Thyroid gland (tissue), 4 donors: ENCODE results near the gene THBS1. TPM values are rescaled to one million over a fixed set of nuclear protein-coding genes. Genes with fewer than 3 reads are reported as not detected.

Experiments
- DNase-seq, 2 donors: peaks; one replicate each; pipeline ENCODE4 v3.0.0-alpha.2; 2019
- H3K27ac ChIP-seq, 3 donors: fragments of 200-600 bp; sonication (generic); 1 replicate in 2 of 3; 2 replicates in 1 of 3; pipeline ENCODE4 v1.5.1; 2016 to 2019; ENCODE audit warnings: mild to moderate bottlenecking in 1 of 3, moderate library complexity in 1 of 3
- H3K27me3 ChIP-seq: fragments of 200-600 bp; sonication (generic); one replicate; pipeline ENCODE4 v1.5.1; 2019
- H3K36me3 ChIP-seq, 2 donors: fragments of 200-600 bp; sonication (generic); one replicate each; pipeline ENCODE4 v1.5.1; 2016 to 2019
- H3K4me1 ChIP-seq, 2 donors: fragments of 200-600 bp; sonication (generic); one replicate each; pipeline ENCODE4 v1.5.1; 2017 to 2019
- H3K4me3 ChIP-seq, 3 donors: fragments of 200-600 bp; sonication (generic); replicated peaks in 1 of 3; 1 replicate in 2 of 3; 2 replicates in 1 of 3; pipeline ENCODE4 v1.5.1; 2016; ENCODE audit warnings: mild to moderate bottlenecking in 1 of 3
- H3K9me3 ChIP-seq: fragments of 200-600 bp; sonication (generic); one replicate; pipeline ENCODE4 v1.5.1; 2017
- POLR2A ChIP-seq, 2 donors: fragments of 450-650 bp; IDR thresholded peaks; one replicate each; pipeline ENCODE4 v1.6.1; 2017; ENCODE audit warnings: antibody characterized with exemption in 2 of 2, mild to moderate bottlenecking in 2 of 2, moderate library complexity in 1 of 2
- WGBS, 2 donors: methylation state at CpG; one replicate each; pipeline ENCODE4 v1.1.5; 2017; 5-methylcytosine and 5-hydroxymethylcytosine counted together
- intact Hi-C: fragments of 100-400 bp; cut with DNase I; formaldehyde crosslinking; loops from one replicate; pipeline ENCODE4 v1.15.1; 2023
- total RNA-seq, 4 donors: library from RNA; depleted of rRNA; stranded (reverse); fragments of >200 nt; gene quantifications; one replicate each; pipeline ENCODE4 v1.2.3, GENCODE V29; 2016
- TF ChIP-seq, protein P1 (sequence below), 6 experiments: fragments of 200-600 bp in 3 of 6; fragments of 450-650 bp in 3 of 6; sonication (generic) in 3 of 6; IDR thresholded peaks; one replicate each; pipeline ENCODE4 v1.5.1; 2016 to 2019; ENCODE audit warnings: antibody characterized with exemption in 6 of 6, mild to moderate bottlenecking in 2 of 6, inconsistent platforms in 1 of 6, moderate library complexity in 1 of 6

Gene THBS1
- total RNA-seq, 4 donors from 2014 or later: 15.3 to 155 (median 57.8) TPM

DNA sequence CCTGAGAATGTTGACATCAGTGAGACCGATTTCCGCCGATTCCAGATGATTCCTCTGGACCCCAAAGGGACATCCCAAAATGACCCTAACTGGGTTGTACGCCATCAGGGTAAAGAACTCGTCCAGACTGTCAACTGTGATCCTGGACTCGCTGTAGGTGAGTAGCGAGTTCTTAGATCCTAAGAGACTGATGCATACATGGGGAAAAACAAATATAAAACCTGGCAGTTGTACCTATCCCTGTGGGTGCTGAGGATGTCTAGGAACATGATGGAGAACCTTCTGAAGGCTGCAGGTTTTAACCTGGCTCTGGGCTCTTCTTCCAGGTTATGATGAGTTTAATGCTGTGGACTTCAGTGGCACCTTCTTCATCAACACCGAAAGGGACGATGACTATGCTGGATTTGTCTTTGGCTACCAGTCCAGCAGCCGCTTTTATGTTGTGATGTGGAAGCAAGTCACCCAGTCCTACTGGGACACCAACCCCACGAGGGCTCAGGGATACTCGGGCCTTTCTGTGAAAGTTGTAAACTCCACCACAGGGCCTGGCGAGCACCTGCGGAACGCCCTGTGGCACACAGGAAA is 12.3 kb downstream of the THBS1 start:
- TF ChIP-seq POLR2A (IDR thresholded peaks at IDR 0.05): no peak
- TF ChIP-seq, protein P1, sequence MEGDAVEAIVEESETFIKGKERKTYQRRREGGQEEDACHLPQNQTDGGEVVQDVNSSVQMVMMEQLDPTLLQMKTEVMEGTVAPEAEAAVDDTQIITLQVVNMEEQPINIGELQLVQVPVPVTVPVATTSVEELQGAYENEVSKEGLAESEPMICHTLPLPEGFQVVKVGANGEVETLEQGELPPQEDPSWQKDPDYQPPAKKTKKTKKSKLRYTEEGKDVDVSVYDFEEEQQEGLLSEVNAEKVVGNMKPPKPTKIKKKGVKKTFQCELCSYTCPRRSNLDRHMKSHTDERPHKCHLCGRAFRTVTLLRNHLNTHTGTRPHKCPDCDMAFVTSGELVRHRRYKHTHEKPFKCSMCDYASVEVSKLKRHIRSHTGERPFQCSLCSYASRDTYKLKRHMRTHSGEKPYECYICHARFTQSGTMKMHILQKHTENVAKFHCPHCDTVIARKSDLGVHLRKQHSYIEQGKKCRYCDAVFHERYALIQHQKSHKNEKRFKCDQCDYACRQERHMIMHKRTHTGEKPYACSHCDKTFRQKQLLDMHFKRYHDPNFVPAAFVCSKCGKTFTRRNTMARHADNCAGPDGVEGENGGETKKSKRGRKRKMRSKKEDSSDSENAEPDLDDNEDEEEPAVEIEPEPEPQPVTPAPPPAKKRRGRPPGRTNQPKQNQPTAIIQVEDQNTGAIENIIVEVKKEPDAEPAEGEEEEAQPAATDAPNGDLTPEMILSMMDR (IDR thresholded peaks at IDR 0.05): no peak
- Histone ChIP-seq H3K36me3 (peaks cover 0 to 13% of the 10 kb centered on the region in 2 donors), H3K27me3 (no peaks in the 10 kb centered on the region), H3K4me1 (no peaks in the 10 kb centered on the region), H3K27ac (no peak overlapping the region), H3K9me3 (no peaks in the 10 kb centered on the region), H3K4me3 (no peak overlapping the region)
- intact Hi-C loops: no loop called here
- WGBS, 2 donors: 93% methylated on average over 13 to 14 of the region's 15 CpGs
- no peak for DNase-seq

DNA sequence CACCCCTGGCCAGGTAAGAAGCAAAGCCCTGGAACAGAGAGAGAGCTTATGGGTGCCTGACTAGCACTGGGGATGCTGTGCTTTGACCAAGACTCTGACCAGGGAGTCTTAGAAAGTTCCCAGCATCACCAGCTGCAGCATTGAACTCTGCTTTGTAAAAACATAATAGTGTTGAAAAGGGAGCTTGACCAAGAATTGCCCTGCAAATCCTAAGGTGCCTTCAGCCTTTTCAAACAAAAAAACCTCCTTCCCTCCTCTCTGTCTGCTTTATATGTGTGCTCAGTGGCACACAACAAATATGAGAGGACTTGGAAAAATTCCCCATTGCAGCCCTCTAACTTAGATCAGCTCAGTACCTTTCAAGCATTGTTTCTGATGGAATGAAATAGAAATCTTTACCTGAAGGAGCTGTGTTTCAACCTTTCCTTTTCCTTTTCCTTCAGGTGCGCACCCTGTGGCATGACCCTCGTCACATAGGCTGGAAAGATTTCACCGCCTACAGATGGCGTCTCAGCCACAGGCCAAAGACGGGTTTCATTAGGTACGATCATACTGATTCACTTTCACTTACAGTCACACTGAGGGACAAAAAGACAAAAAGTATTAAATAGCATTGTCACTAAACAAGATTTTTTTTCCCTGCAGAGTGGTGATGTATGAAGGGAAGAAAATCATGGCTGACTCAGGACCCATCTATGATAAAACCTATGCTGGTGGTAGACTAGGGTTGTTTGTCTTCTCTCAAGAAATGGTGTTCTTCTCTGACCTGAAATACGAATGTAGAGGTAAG is 13.0 kb downstream of the THBS1 start:
- 90 to 95% methylated on average over 7 of the region's 7 CpGs for WGBS, 2 donors
- H3K27ac ChIP-seq: no peak overlapping the region
- H3K36me3 ChIP-seq: peaks cover 0 to 13% of the 10 kb centered on the region in 2 donors
- no peak overlapping the region for H3K4me3 ChIP-seq
- H3K27me3 ChIP-seq: no peaks in the 10 kb centered on the region
- intact Hi-C loops: no loop called here
- TF ChIP-seq, protein P1 (IDR thresholded peaks at IDR 0.05): no peak
- no peak for TF ChIP-seq POLR2A (IDR thresholded peaks at IDR 0.05)
- DNase-seq: no peak
- H3K4me1 ChIP-seq: no peaks in the 10 kb centered on the region
- H3K9me3 ChIP-seq: no peaks in the 10 kb centered on the region

- Histone ChIP-seq H3K4me1 (no peaks in the 10 kb centered on the region), H3K27me3 (no peaks in the 10 kb centered on the region), H3K4me3 (no peak overlapping the region), H3K9me3 (no peaks in the 10 kb centered on the region), H3K36me3 (peaks cover 0 to 13% of the 10 kb centered on the region in 2 donors), H3K27ac (no peak overlapping the region)
- DNase-seq: no peak
- TF ChIP-seq POLR2A (IDR thresholded peaks at IDR 0.05): no peak
- TF ChIP-seq, protein P1 (IDR thresholded peaks at IDR 0.05): no peak
- intact Hi-C loops: no loop called here
- WGBS, 2 donors: 94 to 95% methylated on average over 5 of the region's 5 CpGs
Measured at GRCh38 chr15:39594446-39595337, 13.8 kb downstream of the THBS1 start.

GRCh38 chr15:39595338-39596221 is 14.7 kb downstream of the THBS1 start:
- no peaks in the 10 kb centered on the region for H3K9me3 ChIP-seq
- 89 to 90% methylated on average over 8 of the region's 8 CpGs for WGBS, 2 donors
- no peak overlapping the region for H3K27ac ChIP-seq
- no peaks in the 10 kb centered on the region for H3K4me1 ChIP-seq
- TF ChIP-seq, protein P1 (IDR thresholded peaks at IDR 0.05): no peak
- no peak for TF ChIP-seq POLR2A (IDR thresholded peaks at IDR 0.05)
- H3K36me3 ChIP-seq: peaks cover 0 to 11% of the 10 kb centered on the region in 2 donors
- DNase-seq: no peak
- no peaks in the 10 kb centered on the region for H3K27me3 ChIP-seq
- intact Hi-C loops: no loop called here
- H3K4me3 ChIP-seq: no peak overlapping the region
